GM21619 (cell line): Measurements from ENCODE around the gene OR5K3.
"Not testable (repeated sequence)": the region's sequence is repeated elsewhere in the genome, so short reads cannot be mapped to it uniquely, and the experiment has no call there.

Experiments
- ATAC-seq: cut with Tn5 transposase; IDR thresholded peaks from one replicate; pipeline ENCODE4 v1.9.1; 2021; ENCODE audit not compliant: unreplicated experiment

The OR5K3 gene

GRCh38 chr3:98390366-98390765 is at the start of gene OR5K3:
OR5K3 (plus strand) TSS chr3:98390666; CDS start chr3:98390666, 0 bp downstream.
- ATAC-seq, result no peak

GRCh38 chr3:98341758-98342157 is 48.7 kb upstream of the OR5K3 start:
- no peak for ATAC-seq

GRCh38 chr3:98343647-98344507 is 46.6 kb upstream of the OR5K3 start:
- peak; percentile 82 for ATAC-seq

GRCh38 chr3:98350082-98350481 is 40.4 kb upstream of the OR5K3 start:
- no peak for ATAC-seq

- ATAC-seq, result no peak
Observed at GRCh38 chr3:98353554-98353953, 36.9 kb upstream of the OR5K3 start, which contains the start of gene OR5K4. OR5K4 (plus strand) TSS chr3:98353854; CDS start chr3:98353854, 0 bp downstream.

- ATAC-seq, result no peak
Observed at GRCh38 chr3:98359250-98359649, 31.2 kb upstream of the OR5K3 start.

- ATAC-seq, result peak; percentile 72
Observed at GRCh38 chr3:98359993-98360675, 30.3 kb upstream of the OR5K3 start.

GRCh38 chr3:98360681-98361080 is 29.8 kb upstream of the OR5K3 start:
- ATAC-seq, result no peak

- ATAC-seq, result peak; percentile 49
Observed at GRCh38 chr3:98361289-98361688, 29.2 kb upstream of the OR5K3 start.

- ATAC-seq, result no peak
Observed at GRCh38 chr3:98367464-98368246, 22.8 kb upstream of the OR5K3 start.

- no peak for ATAC-seq
Observed at GRCh38 chr3:98371186-98371585, 19.3 kb upstream of the OR5K3 start.

- ATAC-seq, result no peak
Observed at GRCh38 chr3:98371853-98372252, 18.6 kb upstream of the OR5K3 start.

GRCh38 chr3:98372445-98372844 is 18.0 kb upstream of the OR5K3 start:
- no peak for ATAC-seq

GRCh38 chr3:98376631-98377030 is 13.8 kb upstream of the OR5K3 start:
- ATAC-seq, result no peak

GRCh38 chr3:98388147-98388546 is 2.3 kb upstream of the OR5K3 start:
- ATAC-seq, result no peak

- no peak for ATAC-seq
Observed at GRCh38 chr3:98395101-98395500, 4.6 kb downstream of the OR5K3 start.

- ATAC-seq, result not testable (repeated sequence)
Observed at GRCh38 chr3:98396482-98396881, 6.0 kb downstream of the OR5K3 start.

GRCh38 chr3:98398513-98398912 is 8.0 kb downstream of the OR5K3 start:
- ATAC-seq, result no peak

GRCh38 chr3:98402507-98402906 is 12.0 kb downstream of the OR5K3 start:
- ATAC-seq, result no peak

GRCh38 chr3:98404010-98404409 is 13.5 kb downstream of the OR5K3 start:
- no peak for ATAC-seq

GRCh38 chr3:98406034-98406433 is 15.6 kb downstream of the OR5K3 start:
- no peak for ATAC-seq
